ENCODE results near the gene YPEL5.
A peak's percentile ranks its signal among the peaks of the same experiment; 100 is the strongest.

YPEL5 gene

GRCh38 chr2:30147715-30148610 is 1.2 kb downstream of the YPEL5 start:
- Mint-ChIP-seq H3K36me3 (peaks cover 19% of the 10 kb centered on the region), H3K4me3 (peak overlapping the region; percentile 76), H3K27me3 (no peaks in the 10 kb centered on the region), H3K4me1 (peaks cover 42% of the 10 kb centered on the region), H3K9me3 (no peaks in the 10 kb centered on the region), H3K27ac (peak overlapping the region; percentile 90)
- CTCF ChIA-PET, result interaction anchor here (0.6 to 6.8 kb wide), 10 partner anchors 9 to 564 kb away, joined by 3 to 79 read pairs (median 5); no protein-coding TSS in a partner anchor
- peak; percentile 85 for DNase-seq

- peaks cover 42% of the 10 kb centered on the region for H3K4me1 Mint-ChIP-seq
- CTCF ChIA-PET, result interaction anchor here (0.6 to 6.8 kb wide), 10 partner anchors 9 to 563 kb away, joined by 3 to 79 read pairs (median 5); no protein-coding TSS in a partner anchor
- DNase-seq, result no peak
- H3K36me3 Mint-ChIP-seq, result peaks cover 20% of the 10 kb centered on the region
- no peaks in the 10 kb centered on the region for H3K27me3 Mint-ChIP-seq
- no peaks in the 10 kb centered on the region for H3K9me3 Mint-ChIP-seq
- H3K4me3 Mint-ChIP-seq, result peak overlapping the region; percentile 76
- peak overlapping the region; percentile 90 for H3K27ac Mint-ChIP-seq
Measured at GRCh38 chr2:30148850-30149249, 2.0 kb downstream of the YPEL5 start.

GRCh38 chr2:30149513-30149912 is 2.7 kb downstream of the YPEL5 start:
- Mint-ChIP-seq H3K27me3 (no peaks in the 10 kb centered on the region), H3K4me1 (peaks cover 42% of the 10 kb centered on the region), H3K4me3 (no peak overlapping the region), H3K9me3 (no peaks in the 10 kb centered on the region), H3K27ac (peak overlapping the region; percentile 33), H3K36me3 (peaks cover 20% of the 10 kb centered on the region)
- DNase-seq, result no peak
- CTCF ChIA-PET, result interaction anchor here (1.2 to 6.8 kb wide), 4 partner anchors 11 to 562 kb away, joined by 3 to 79 read pairs (median 28); no protein-coding TSS in a partner anchor

- CTCF ChIA-PET, result interaction anchor here (0.9 to 6.8 kb wide), 7 partner anchors 10 to 562 kb away, joined by 3 to 79 read pairs (median 5); no protein-coding TSS in a partner anchor
- Mint-ChIP-seq H3K4me1 (peaks cover 37% of the 10 kb centered on the region), H3K27ac (no peak overlapping the region), H3K36me3 (peaks cover 20% of the 10 kb centered on the region), H3K9me3 (no peaks in the 10 kb centered on the region), H3K4me3 (no peak overlapping the region), H3K27me3 (no peaks in the 10 kb centered on the region)
- DNase-seq, result no peak
Measured at GRCh38 chr2:30149976-30150375, 3.2 kb downstream of the YPEL5 start.

- CTCF ChIA-PET, result interaction anchor here (0.6 to 6.8 kb wide), 7 partner anchors 9 to 561 kb away, joined by 3 to 79 read pairs (median 4); no protein-coding TSS in a partner anchor
- H3K36me3 Mint-ChIP-seq, result peaks cover 20% of the 10 kb centered on the region
- H3K27ac Mint-ChIP-seq, result no peak overlapping the region
- peaks cover 32% of the 10 kb centered on the region for H3K4me1 Mint-ChIP-seq
- no peaks in the 10 kb centered on the region for H3K9me3 Mint-ChIP-seq
- no peak overlapping the region for H3K4me3 Mint-ChIP-seq
- no peak for DNase-seq
- H3K27me3 Mint-ChIP-seq, result no peaks in the 10 kb centered on the region
Measured at GRCh38 chr2:30150786-30151185, 4.0 kb downstream of the YPEL5 start.

GRCh38 chr2:30152385-30152784 is 5.6 kb downstream of the YPEL5 start:
- H3K27ac Mint-ChIP-seq, result no peak overlapping the region
- H3K4me1 Mint-ChIP-seq, result peaks cover 29% of the 10 kb centered on the region
- H3K27me3 Mint-ChIP-seq, result no peaks in the 10 kb centered on the region
- peaks cover 33% of the 10 kb centered on the region for H3K36me3 Mint-ChIP-seq
- CTCF ChIA-PET, result interaction anchor here (5.4 to 6.8 kb wide), 2 partner anchors 11 to 559 kb away, joined by 49 to 79 read pairs; no protein-coding TSS in a partner anchor
- no peaks in the 10 kb centered on the region for H3K9me3 Mint-ChIP-seq
- DNase-seq, result no peak
- no peak overlapping the region for H3K4me3 Mint-ChIP-seq

GRCh38 chr2:30155202-30155601 is 8.4 kb downstream of the YPEL5 start:
- H3K27me3 Mint-ChIP-seq, result no peaks in the 10 kb centered on the region
- H3K9me3 Mint-ChIP-seq, result no peaks in the 10 kb centered on the region
- H3K27ac Mint-ChIP-seq, result no peak overlapping the region
- H3K4me1 Mint-ChIP-seq, result peaks cover 13% of the 10 kb centered on the region
- H3K36me3 Mint-ChIP-seq, result peaks cover 44% of the 10 kb centered on the region
- no peak for DNase-seq
- no peak overlapping the region for H3K4me3 Mint-ChIP-seq
- CTCF ChIA-PET, result interaction anchor here (1.3 to 2.6 kb wide), 3 partner anchors 10 to 556 kb away, joined by 3 to 18 read pairs (median 7); no protein-coding TSS in a partner anchor

GRCh38 chr2:30155889-30156658 is 9.3 kb downstream of the YPEL5 start:
- Mint-ChIP-seq H3K36me3 (peaks cover 51% of the 10 kb centered on the region), H3K27ac (no peak overlapping the region), H3K27me3 (no peaks in the 10 kb centered on the region), H3K9me3 (no peaks in the 10 kb centered on the region), H3K4me3 (no peak overlapping the region), H3K4me1 (peaks cover 6% of the 10 kb centered on the region)
- CTCF ChIA-PET, result interaction anchor here (1.3 to 2.6 kb wide), 3 partner anchors 9 to 555 kb away, joined by 3 to 18 read pairs (median 7); no protein-coding TSS in a partner anchor
- no peak for DNase-seq

- Mint-ChIP-seq H3K4me3 (no peak overlapping the region), H3K27ac (no peak overlapping the region), H3K27me3 (no peaks in the 10 kb centered on the region), H3K36me3 (peaks cover 48% of the 10 kb centered on the region), H3K4me1 (peaks cover 6% of the 10 kb centered on the region), H3K9me3 (no peaks in the 10 kb centered on the region)
- CTCF ChIA-PET, result interaction anchor here (1.6 to 2.9 kb wide), 3 partner anchors 8 to 554 kb away, joined by 7 to 18 read pairs (median 13); no protein-coding TSS in a partner anchor
- no peak for DNase-seq
Measured at GRCh38 chr2:30157616-30158015, 10.8 kb downstream of the YPEL5 start.

- no peak for DNase-seq
- peaks cover 6% of the 10 kb centered on the region for H3K4me1 Mint-ChIP-seq
- CTCF ChIA-PET, result interaction anchor here (0.7 to 2.9 kb wide), 3 partner anchors 10 to 552 kb away, joined by 3 to 13 read pairs (median 5); no protein-coding TSS in a partner anchor
- peaks cover 46% of the 10 kb centered on the region for H3K36me3 Mint-ChIP-seq
- no peak overlapping the region for H3K27ac Mint-ChIP-seq
- H3K27me3 Mint-ChIP-seq, result no peaks in the 10 kb centered on the region
- no peaks in the 10 kb centered on the region for H3K9me3 Mint-ChIP-seq
- H3K4me3 Mint-ChIP-seq, result no peak overlapping the region
Measured at GRCh38 chr2:30159766-30160165, 13.0 kb downstream of the YPEL5 start.

- no peak overlapping the region for H3K4me3 Mint-ChIP-seq
- H3K27me3 Mint-ChIP-seq, result no peaks in the 10 kb centered on the region
- H3K9me3 Mint-ChIP-seq, result no peaks in the 10 kb centered on the region
- no peak overlapping the region for H3K27ac Mint-ChIP-seq
- CTCF ChIA-PET, result interaction anchor here (0.8 to 9.5 kb wide), 3 partner anchors 11 to 547 kb away, joined by 3 to 535 read pairs (median 79); no protein-coding TSS in a partner anchor
- H3K4me1 Mint-ChIP-seq, result peaks cover 6% of the 10 kb centered on the region
- peaks cover 36% of the 10 kb centered on the region for H3K36me3 Mint-ChIP-seq
- no peak for DNase-seq
Measured at GRCh38 chr2:30161929-30162706, 15.3 kb downstream of the YPEL5 start.

- DNase-seq, result no peak
- Mint-ChIP-seq H3K9me3 (no peaks in the 10 kb centered on the region), H3K27me3 (no peaks in the 10 kb centered on the region), H3K4me3 (no peak overlapping the region), H3K27ac (no peak overlapping the region), H3K4me1 (peaks cover under 1% of the 10 kb centered on the region), H3K36me3 (peaks cover 29% of the 10 kb centered on the region)
- CTCF ChIA-PET, result interaction anchor here (0.8 to 9.5 kb wide), 4 partner anchors 12 to 546 kb away, joined by 3 to 535 read pairs (median 46); partner anchors contain the start of gene YPEL5
Measured at GRCh38 chr2:30162806-30163205, 16.0 kb downstream of the YPEL5 start.

Data from activated naive CD4-positive, alpha-beta T cell treated with anti-CD3 and anti-CD28 coated beads, Interleukin-2, amount 10 ng/mL, durations not matched to agents 7 days and 5 days (primary cell).